DND-41 (cell line): Measurements from ENCODE around the gene RALGPS1.

Source experiments
- CTCF ChIP-seq: IDR thresholded peaks from 2 replicates; pipeline ENCODE4 v1.5.1; 2012; ENCODE audit warnings: borderline replicate concordance, low read length, moderate library complexity, mild to moderate bottlenecking; ENCODE audit not compliant: poor library complexity, severe bottlenecking; ENCODE audit errors: extremely low read depth
- EZH2 ChIP-seq: IDR thresholded peaks from 3 replicates; pipeline ENCODE4 v1.6.1; 2012; ENCODE audit warnings: borderline replicate concordance, low read depth, mild to moderate bottlenecking, moderate library complexity, low read length, inconsistent platforms; ENCODE audit not compliant: severe bottlenecking

GRCh38 chr9:127112735-127113161 is 198.2 kb downstream of the RALGPS1 start:
- TF ChIP-seq CTCF = no peak
- TF ChIP-seq EZH2 = no peak
